GM21423 (cell line): ENCODE results near the gene LRRC49.
A peak's percentile ranks its signal among the peaks of the same experiment; 100 is the strongest.
"Not testable (repeated sequence)": the region's sequence is repeated elsewhere in the genome, so short reads cannot be mapped to it uniquely, and the experiment has no call there.

Source experiments
- ATAC-seq: cut with Tn5 transposase; IDR thresholded peaks from one replicate; pipeline ENCODE4 v1.9.1; 2021; ENCODE audit warnings: mild to moderate bottlenecking, moderate library complexity; ENCODE audit not compliant: unreplicated experiment

LRRC49 gene

GRCh38 chr15:70892002-70892911, at the start of gene LRRC49, which contains the start of gene THAP10:
TSS of gene LRRC49 (plus strand) at chr15:70892826. CDS start at chr15:70892895, 69 bp downstream.
TSS of gene THAP10 (minus strand) at chr15:70892433. CDS start at chr15:70892272, 161 bp downstream.
- peak; percentile 79 for ATAC-seq

- no peak for ATAC-seq
These were observed 46.8 kb upstream of the LRRC49 start for GRCh38 chr15:70845602-70846360.

- no peak for ATAC-seq
These were observed 40.7 kb upstream of the LRRC49 start for GRCh38 chr15:70851889-70852288.

GRCh38 chr15:70852501-70853317, 39.9 kb upstream of the LRRC49 start:
- ATAC-seq = no peak

GRCh38 chr15:70853318-70853972, 39.2 kb upstream of the LRRC49 start:
- ATAC-seq = no peak

GRCh38 chr15:70853973-70854665, 38.5 kb upstream of the LRRC49 start, which contains the start of gene LARP6:
TSS of gene LARP6 (minus strand) at chr15:70854157. CDS start at chr15:70854088, 69 bp downstream.
- no peak for ATAC-seq

- no peak for ATAC-seq
These were observed 38.0 kb upstream of the LRRC49 start for GRCh38 chr15:70854666-70854976.

GRCh38 chr15:70855764-70856163, 36.9 kb upstream of the LRRC49 start:
- no peak for ATAC-seq

GRCh38 chr15:70856177-70856883, 36.3 kb upstream of the LRRC49 start:
- no peak for ATAC-seq

GRCh38 chr15:70856884-70857561, 35.6 kb upstream of the LRRC49 start:
- no peak for ATAC-seq

GRCh38 chr15:70857562-70858285, 34.9 kb upstream of the LRRC49 start:
- no peak for ATAC-seq

- ATAC-seq = not testable (repeated sequence)
These were observed 33.9 kb upstream of the LRRC49 start for GRCh38 chr15:70858614-70859321.

- ATAC-seq = no peak
These were observed 33.2 kb upstream of the LRRC49 start for GRCh38 chr15:70859322-70859908.

- no peak for ATAC-seq
These were observed 32.6 kb upstream of the LRRC49 start for GRCh38 chr15:70859998-70860397.

- no peak for ATAC-seq
These were observed 29.0 kb upstream of the LRRC49 start for GRCh38 chr15:70863450-70864218.

- no peak for ATAC-seq
These were observed 25.5 kb upstream of the LRRC49 start for GRCh38 chr15:70866982-70867641.
